CD4-positive, alpha-beta T cell (primary cell): ENCODE measurements around the gene CACNA1D. TPM values are rescaled to one million over a fixed set of nuclear protein-coding genes. Genes with fewer than 3 reads are reported as not detected.
A peak's percentile ranks its signal among the peaks of the same experiment; 100 is the strongest.

ENCODE experiments used
- ATAC-seq: fragments of 200-7000 bp; cut with Tn5 transposase; one replicate; pipeline ENCODE4 v1.10.0; 2022; ENCODE audit warnings: mild to moderate bottlenecking; ENCODE audit not compliant: poor library complexity
- CTCF ChIA-PET: fragments of 350-600 bp; sonication (Branson Sonifier 250); formaldehyde crosslinking; loops from one replicate; lab custom pipeline; 2021; ENCODE audit warnings: antibody characterized with exemption, inconsistent platforms; lab: Charles Lee
- POLR2A ChIA-PET: fragments of 350-600 bp; sonication (Branson Sonifier 250); formaldehyde crosslinking; loops from one replicate; lab custom pipeline; 2021; ENCODE audit warnings: antibody characterized with exemption, inconsistent platforms; lab: Charles Lee
- DNase-seq, 14 experiments: peaks; one replicate each; pipeline ENCODE4 v3.0.0-alpha.2; 2013 to 2020; ENCODE audit warnings: mixed read lengths in 2 of 14
- H3K27ac ChIP-seq, 2 donors: one replicate each; pipeline versions ENCODE4 v1.5.1 to v1.7.0; 2013; ENCODE audit warnings: low read length in 2 of 2, low read depth in 1 of 2, mild to moderate bottlenecking in 1 of 2
- H3K27me3 ChIP-seq, 2 experiments: 1 replicate in 1 of 2; 2 replicates in 1 of 2; pipeline versions ENCODE4 v1.6.1 to v1.7.0; 2013; ENCODE audit warnings: low read length in 2 of 2, control low read depth in 1 of 2, mild to moderate bottlenecking in 1 of 2, moderate library complexity in 1 of 2; ENCODE audit not compliant: insufficient read depth in 2 of 2, control insufficient read depth in 1 of 2
- H3K36me3 ChIP-seq: one replicate; pipeline ENCODE4 v1.6.1; 2013; ENCODE audit warnings: low read length, control low read depth; ENCODE audit not compliant: insufficient read depth
- H3K4me1 ChIP-seq: one replicate; pipeline ENCODE4 v1.6.1; 2013; ENCODE audit warnings: low read length, control low read depth; ENCODE audit not compliant: insufficient read depth
- H3K4me3 ChIP-seq: one replicate; pipeline ENCODE4 v1.5.1; 2013; ENCODE audit warnings: mild to moderate bottlenecking, low read length, moderate library complexity
- H3K9me3 ChIP-seq, 2 experiments: 1 replicate in 1 of 2; 2 replicates in 1 of 2; pipeline versions ENCODE4 v1.6.1 to v1.7.0; 2013; ENCODE audit warnings: low read length in 2 of 2, mild to moderate bottlenecking in 2 of 2, control low read depth in 1 of 2, moderate library complexity in 1 of 2; ENCODE audit not compliant: control insufficient read depth in 1 of 2, insufficient read depth in 1 of 2
- H3K27ac Mint-ChIP-seq: one replicate; pipeline ENCODE4 v1.8.0; 2020; ENCODE audit warnings: mixed read lengths
- H3K27me3 Mint-ChIP-seq: one replicate; pipeline ENCODE4 v1.8.0; 2021; ENCODE audit warnings: mixed read lengths
- H3K36me3 Mint-ChIP-seq: one replicate; pipeline ENCODE4 v1.8.0; 2021; ENCODE audit warnings: low read depth, mixed read lengths
- H3K4me1 Mint-ChIP-seq: one replicate; pipeline ENCODE4 v1.8.0; 2021; ENCODE audit warnings: low read depth, mixed read lengths
- H3K4me3 Mint-ChIP-seq: one replicate; pipeline ENCODE4 v1.8.0; 2020; ENCODE audit warnings: mild to moderate bottlenecking, mixed read lengths
- H3K9me3 Mint-ChIP-seq: one replicate; pipeline ENCODE4 v1.8.0; 2020; ENCODE audit warnings: mixed read lengths
- CTCF ChIP-seq: fragments of 200-600 bp; IDR thresholded peaks from one replicate; pipeline ENCODE4 v1.8.0; 2022; ENCODE audit warnings: antibody characterized with exemption, mild to moderate bottlenecking
- intact Hi-C, 2 experiments: fragments of 100-400 bp; cut with DNase I in 1 of 2; cut with micrococcal nuclease in 1 of 2; formaldehyde crosslinking; loops; one replicate each; pipeline versions ENCODE4 v1.15.1 to v1.9.0; 2023 to 2025; cut with DNase I, micrococcal nuclease
- total RNA-seq, 174 experiments: library from RNA in 2 of 174; stranded (reverse) in 2 of 174; gene quantifications; one replicate each; pipeline ENCODE4 v1.2.3 and lab custom pipeline; 2021 to 2026

The CACNA1D gene
- total RNA-seq, 2 experiments from 2014 or later = not detected

GRCh38 chr3:53846851-53847155 lies 352.4 kb downstream of the CACNA1D start:
- no peaks in the 10 kb centered on the region for H3K9me3 Mint-ChIP-seq
- H3K4me3 Mint-ChIP-seq = peak overlapping the region; percentile 23
- no peak overlapping the region for H3K27ac ChIP-seq
- ATAC-seq (no peak), DNase-seq (no peak)
- no peak for TF ChIP-seq CTCF
- no peaks in the 10 kb centered on the region for H3K36me3 ChIP-seq
- peaks cover 13% of the 10 kb centered on the region for H3K4me1 ChIP-seq
- H3K27me3 ChIP-seq = peaks cover 40 to 60% of the 10 kb centered on the region in 2 experiments
- H3K27ac Mint-ChIP-seq = no peak overlapping the region
- no peaks in the 10 kb centered on the region for H3K36me3 Mint-ChIP-seq
- H3K4me1 Mint-ChIP-seq = peaks cover 3% of the 10 kb centered on the region
- peak overlapping the region; percentile 14 for H3K4me3 ChIP-seq
- peaks cover 64% of the 10 kb centered on the region for H3K27me3 Mint-ChIP-seq
- ChIA-PET POLR2A (no interaction called here), CTCF (no interaction called here)
- H3K9me3 ChIP-seq = no peaks in the 10 kb centered on the region
- intact Hi-C loops = no loop called here

GRCh38 chr3:53849916-53850315 lies 355.5 kb downstream of the CACNA1D start:
- Mint-ChIP-seq H3K4me3 (no peak overlapping the region), H3K9me3 (no peaks in the 10 kb centered on the region), H3K27ac (no peak overlapping the region), H3K4me1 (peaks cover 3% of the 10 kb centered on the region), H3K27me3 (peaks cover 47% of the 10 kb centered on the region), H3K36me3 (no peaks in the 10 kb centered on the region)
- Histone ChIP-seq H3K36me3 (no peaks in the 10 kb centered on the region), H3K27me3 (peaks cover 27 to 36% of the 10 kb centered on the region in 2 experiments), H3K4me3 (no peak overlapping the region), H3K27ac (no peak overlapping the region), H3K9me3 (no peaks in the 10 kb centered on the region), H3K4me1 (peaks cover 13% of the 10 kb centered on the region)
- ATAC-seq (no peak), DNase-seq (no peak)
- no peak for TF ChIP-seq CTCF
- intact Hi-C loops = no loop called here
- ChIA-PET POLR2A (no interaction called here), CTCF (no interaction called here)

GRCh38 chr3:53850895-53851294 lies 356.5 kb downstream of the CACNA1D start:
- no peaks in the 10 kb centered on the region for H3K9me3 ChIP-seq
- H3K4me3 ChIP-seq = no peak overlapping the region
- ChIA-PET CTCF (interaction anchor here (0.7 kb wide), 1 partner anchor 163 kb away, joined by 3 read pairs; no protein-coding TSS in a partner anchor), POLR2A (no interaction called here)
- peaks cover 19 to 26% of the 10 kb centered on the region in 2 experiments for H3K27me3 ChIP-seq
- H3K36me3 Mint-ChIP-seq = no peaks in the 10 kb centered on the region
- no peak overlapping the region for H3K27ac ChIP-seq
- peaks cover 3% of the 10 kb centered on the region for H3K4me1 Mint-ChIP-seq
- DNase-seq (no peak), ATAC-seq (no peak)
- no peaks in the 10 kb centered on the region for H3K36me3 ChIP-seq
- TF ChIP-seq CTCF = no peak
- no peak overlapping the region for H3K4me3 Mint-ChIP-seq
- no peak overlapping the region for H3K27ac Mint-ChIP-seq
- peaks cover 46% of the 10 kb centered on the region for H3K27me3 Mint-ChIP-seq
- peaks cover 5% of the 10 kb centered on the region for H3K4me1 ChIP-seq
- H3K9me3 Mint-ChIP-seq = no peaks in the 10 kb centered on the region
- intact Hi-C loops = no loop called here
